Amniotic stem cell (primary cell): ENCODE results near the gene LOXL3.

Experiments
- DNase-seq: peaks from one replicate; lab custom pipeline; 2025; lab: John Stamatoyannopoulos, UW

LOXL3 gene

GRCh38 chr2:74551942-74552913 lies 1.5 kb downstream of the LOXL3 start:
- DNase-seq = no peak

GRCh38 chr2:74551530-74551929 lies 2.2 kb downstream of the LOXL3 start:
- DNase-seq = no peak

DNA sequence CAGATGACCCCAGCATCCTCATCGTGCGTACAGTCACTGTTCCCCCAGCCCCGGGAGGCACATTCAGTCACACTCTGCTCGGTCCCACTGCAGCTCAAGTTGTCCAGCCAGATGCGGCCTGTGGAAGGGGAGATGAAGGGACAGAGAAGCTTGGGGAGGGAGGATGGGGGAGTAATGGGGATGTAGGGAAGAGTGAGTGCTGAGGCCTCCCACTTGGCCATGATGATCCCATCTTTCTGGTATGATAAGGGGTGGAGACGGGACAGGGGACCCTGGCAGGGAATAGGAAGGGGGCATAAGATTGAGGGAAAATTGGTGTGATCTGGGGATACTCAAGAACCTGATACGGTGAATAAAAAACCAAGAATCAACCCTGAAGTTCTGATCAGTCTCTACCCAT lies 3.5 kb downstream of the LOXL3 start:
- no peak for DNase-seq

DNA sequence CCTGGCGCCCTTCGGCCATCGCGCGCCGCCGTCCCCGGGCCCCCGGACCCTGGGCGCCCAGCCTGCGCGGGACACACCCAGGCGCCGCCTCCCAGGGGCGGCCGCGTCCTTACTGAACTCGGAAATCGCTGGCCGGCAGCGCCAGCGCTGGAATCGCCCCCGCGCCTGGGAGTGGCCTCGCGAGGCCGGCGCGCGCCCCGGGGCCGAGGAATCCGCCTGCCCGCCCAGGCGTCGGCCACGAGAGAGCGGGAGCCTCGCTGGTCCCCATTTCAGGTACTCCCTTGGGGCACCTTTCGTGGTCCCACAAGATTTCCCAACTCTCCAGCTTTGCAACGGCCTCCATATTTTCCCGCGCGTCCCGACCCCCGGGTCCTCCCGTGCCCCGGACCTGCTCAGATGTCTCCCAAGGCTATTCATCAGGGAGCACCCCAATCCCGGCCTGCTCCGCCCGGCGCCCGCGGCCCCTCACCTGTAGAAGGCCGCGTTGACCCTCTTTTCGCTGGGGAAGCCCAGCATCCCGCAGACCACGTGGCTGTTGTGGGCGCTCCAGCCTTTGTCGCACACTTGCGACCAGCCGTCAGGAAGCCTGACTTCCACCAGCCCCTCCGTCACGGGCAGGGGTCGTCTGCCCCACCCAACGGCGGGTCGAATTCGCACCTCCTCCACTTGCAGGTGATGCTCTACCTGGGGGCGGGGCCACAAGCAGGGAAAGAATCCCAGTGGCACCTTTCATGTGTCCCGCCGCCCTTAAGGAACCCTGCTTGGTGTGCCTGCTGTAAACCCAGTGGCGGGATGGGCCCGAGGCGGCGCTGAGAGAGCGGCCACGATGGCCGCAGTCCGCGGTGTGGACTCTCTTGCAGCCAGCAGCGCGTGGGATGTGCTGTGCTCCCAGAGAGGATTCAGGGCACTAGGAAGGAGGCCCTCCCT lies 4.6 kb downstream of the LOXL3 start:
- DNase-seq = peak; percentile 25

- no peak for DNase-seq
Observed at GRCh38 chr2:74548285-74548899, 5.3 kb downstream of the LOXL3 start.

DNA sequence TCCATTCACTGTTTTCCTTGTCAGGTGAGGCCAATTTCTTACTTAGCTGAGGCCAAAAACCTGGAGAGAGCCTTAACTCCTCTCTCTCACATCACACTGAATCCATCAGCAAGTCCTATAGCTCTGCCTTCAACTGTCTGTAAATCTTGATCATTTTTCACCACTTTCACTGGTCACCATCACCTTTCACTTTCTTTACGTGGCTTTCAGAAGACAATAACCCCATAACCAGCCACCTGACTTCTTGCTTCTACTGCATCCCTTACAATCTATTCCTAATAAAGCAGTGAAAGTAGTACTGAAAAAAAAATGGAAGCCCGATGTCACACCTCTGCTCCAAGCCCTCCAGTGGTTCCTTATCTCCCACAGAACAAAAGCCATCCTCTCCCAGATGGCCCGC lies 7.7 kb downstream of the LOXL3 start:
- no peak for DNase-seq

DNA sequence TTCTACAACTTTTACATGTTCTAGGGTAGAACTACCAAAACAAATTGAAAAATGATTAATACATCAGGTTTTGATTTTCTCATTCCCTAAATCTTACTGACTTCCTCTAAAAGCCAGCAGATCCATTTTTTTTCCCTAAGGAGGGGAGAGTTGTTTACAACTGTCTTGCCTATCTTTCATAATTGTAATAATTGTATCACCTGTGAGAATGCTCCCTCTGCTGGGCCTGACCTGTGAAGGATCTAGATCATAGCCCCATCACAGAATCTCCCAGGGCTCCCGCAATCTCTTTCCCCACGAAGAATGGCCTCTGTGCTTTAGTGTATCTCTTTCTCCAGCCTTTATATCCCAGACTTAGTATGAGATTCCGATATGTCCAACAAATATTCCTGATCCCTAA lies 9.1 kb downstream of the LOXL3 start:
- DNase-seq = no peak

GRCh38 chr2:74542978-74543377 lies 10.8 kb downstream of the LOXL3 start:
- DNase-seq = no peak

GRCh38 chr2:74540291-74540690 lies 13.5 kb downstream of the LOXL3 start:
- no peak for DNase-seq

GRCh38 chr2:74538881-74539339 lies 14.8 kb downstream of the LOXL3 start:
- no peak for DNase-seq

GRCh38 chr2:74537140-74537539 lies 16.6 kb downstream of the LOXL3 start:
- no peak for DNase-seq

GRCh38 chr2:74536166-74536950 lies 17.4 kb downstream of the LOXL3 start:
- no peak for DNase-seq

DNA sequence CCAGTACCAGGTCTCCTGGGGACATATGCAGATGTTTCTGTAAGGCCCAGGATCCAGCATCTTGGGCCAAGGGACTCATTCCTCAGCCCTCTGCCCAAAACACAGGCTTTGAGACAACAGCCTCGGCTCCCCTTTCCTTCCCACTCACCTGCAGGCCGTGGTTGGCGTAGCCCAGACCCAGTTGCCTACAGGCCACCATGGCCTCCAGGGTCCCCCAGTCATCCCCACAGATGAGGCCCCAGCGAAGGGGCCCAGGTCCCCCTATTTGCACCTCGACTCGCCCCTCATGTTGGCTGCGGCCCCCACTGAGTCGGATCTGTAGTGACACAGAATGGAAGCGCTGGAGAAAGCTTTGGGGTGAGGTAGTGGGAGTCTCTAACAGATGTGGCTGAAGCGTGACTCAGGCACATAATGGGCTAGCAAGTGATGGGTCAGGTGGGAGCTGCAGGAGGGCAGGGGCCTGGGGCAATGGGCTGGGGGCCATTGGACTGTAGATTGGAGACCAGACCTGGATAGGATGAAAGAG lies 18.2 kb downstream of the LOXL3 start:
- DNase-seq = no peak

GRCh38 chr2:74534411-74534810 lies 19.3 kb downstream of the LOXL3 start:
- DNase-seq = no peak

- no peak for DNase-seq
Observed at GRCh38 chr2:74533464-74533863, 20.3 kb downstream of the LOXL3 start.

DNA sequence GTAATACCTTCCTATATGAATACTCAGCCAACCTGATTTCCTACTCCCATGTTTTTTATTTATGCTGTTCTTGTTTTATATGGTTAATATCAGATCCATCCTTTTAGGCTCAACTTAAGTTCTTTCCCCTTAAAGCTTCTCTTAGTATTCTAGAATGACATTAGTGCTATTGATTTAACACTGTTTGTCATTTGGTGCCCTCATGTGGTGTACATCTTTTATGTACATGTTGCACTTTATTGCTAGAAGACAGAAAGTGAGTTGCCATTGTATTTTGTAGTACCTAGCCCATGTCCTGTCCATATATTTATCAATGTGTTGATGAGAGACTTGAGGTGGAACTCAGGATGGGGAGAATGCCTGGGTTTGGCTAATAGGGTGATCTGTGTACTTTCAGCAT lies 21.5 kb downstream of the LOXL3 start:
- DNase-seq = no peak

- DNase-seq = no peak
Observed at GRCh38 chr2:74531666-74532065, 22.1 kb downstream of the LOXL3 start.

- DNase-seq = no peak
Observed at GRCh38 chr2:74530239-74531187, 23.2 kb downstream of the LOXL3 start.

DNA sequence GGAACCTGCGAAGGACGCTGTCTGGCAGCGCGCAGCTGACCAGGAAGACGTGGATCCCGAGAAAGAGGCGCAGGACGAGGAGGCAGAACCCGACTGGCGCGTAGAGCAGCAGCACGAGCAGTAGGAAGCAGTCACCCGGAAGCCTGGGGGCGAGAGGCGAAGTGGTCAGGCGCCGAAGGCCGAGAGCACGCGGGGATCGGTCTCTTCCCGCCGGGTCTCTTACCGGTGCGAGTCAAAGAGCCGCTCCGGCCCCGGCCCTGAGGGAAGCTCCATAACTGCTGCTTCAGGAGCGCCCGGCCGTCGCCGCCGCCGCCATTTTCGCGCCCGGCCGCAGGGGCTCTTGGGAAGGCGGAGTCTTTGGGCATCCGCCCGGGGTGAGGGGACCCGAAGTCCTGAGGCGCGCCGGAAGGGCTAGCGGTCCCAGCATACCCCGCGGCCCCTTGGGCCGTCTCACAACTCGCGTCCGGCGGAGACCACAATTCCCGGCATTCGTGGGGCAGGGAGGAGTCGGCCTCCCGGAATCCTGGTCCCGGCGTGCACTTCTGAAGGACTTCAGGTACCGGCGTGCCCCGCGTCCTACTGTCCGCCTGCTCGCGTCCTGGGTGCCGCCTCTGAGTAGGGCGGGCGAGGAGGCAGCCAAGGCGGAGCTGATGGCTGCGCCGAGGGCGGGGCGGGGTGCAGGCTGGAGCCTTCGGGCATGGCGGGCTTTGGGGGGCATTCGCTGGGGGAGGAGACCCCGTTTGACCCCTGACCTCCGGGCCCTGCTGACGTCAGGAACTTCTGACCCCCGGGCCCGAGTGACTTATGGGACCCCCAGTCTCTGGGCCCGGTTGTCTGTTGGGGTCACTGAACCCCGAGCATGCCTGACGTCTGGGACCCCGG lies 24.1 kb downstream of the LOXL3 start, which contains the start of the genes AUP1 and HTRA2:
Gene AUP1, minus strand, starts transcription at position 350 of the 882 bp plus-strand sequence. Its CDS starts 77 bp downstream, at position 273.
Gene HTRA2, plus strand, starts transcription at position 577 of the 882 bp plus-strand sequence. Its CDS starts 74 bp downstream, at position 651.
- DNase-seq = peak; percentile 99
